K562 (cell line): ENCODE data around the gene HJV. TPM values are rescaled to one million over a fixed set of nuclear protein-coding genes. Genes with fewer than 3 reads are reported as not detected.

Experiments used
- ATAC-seq: fragments of 200-7000 bp; cut with Tn5 transposase; 3 replicates; pipeline ENCODE4 v1.9.1; 2020; ENCODE audit warnings: moderate library complexity
- BruUV-seq: library from RNA; stranded (reverse); fragments of 400-500 nt; replicated peaks from 2 replicates; lab custom pipeline; 2021; lab: Mats Ljungman, UMichigan
- CTCF ChIA-PET: fragments of 300-600 bp; formaldehyde crosslinking; extraction: SDS; loops from one replicate; lab custom pipeline; 2021; ENCODE audit warnings: low intra/inter-chr PET ratio; lab: Yijun Ruan, JAX
- POLR2A ChIA-PET: fragments of 300-600, 350-650 bp; sonication (Branson Sonifier 250); formaldehyde crosslinking; extraction: SDS; loops from one replicate; lab custom pipeline; 2021; ENCODE audit warnings: antibody characterized with exemption, inconsistent platforms; lab: Yijun Ruan, JAX
- DNase-seq, 4 experiments: peaks; one replicate each; pipeline versions ENCODE4 v3.0.0 to v3.0.0-alpha.2; 2011 to 2018; ENCODE audit warnings: low spot score in 3 of 4, mixed read lengths in 3 of 4; ENCODE audit errors: extremely low read depth in 1 of 4
- FAIRE-seq: peaks from 2 replicates; lab custom pipeline; 2011; peaks lifted over from hg19 to GRCh38; lab: Jason Lieb, UNC
- H2AFZ ChIP-seq: 2 replicates; pipeline ENCODE4 v1.6.0; 2011; ENCODE audit warnings: low read depth, low read length, control low read depth, inconsistent platforms
- H3K27ac ChIP-seq: fragments of 200-600 bp; 3 replicates; pipeline ENCODE4 v1.8.0; 2011; ENCODE audit warnings: low read depth, mild to moderate bottlenecking, control low read depth, inconsistent platforms, low read length, moderate library complexity, mixed read lengths; ENCODE audit errors: extremely low read depth
- H3K27me3 ChIP-seq, 2 experiments: fragments of 300-600 bp in 1 of 2; 2 replicates in 1 of 2; 3 replicates in 1 of 2; pipeline versions ENCODE4 v1.6.0 to v1.8.0; 2011; ENCODE audit warnings: inconsistent platforms in 2 of 2, low read length in 2 of 2, mild to moderate bottlenecking in 1 of 2, mixed read lengths in 1 of 2, moderate library complexity in 1 of 2; ENCODE audit not compliant: control insufficient read depth in 2 of 2, insufficient read depth in 2 of 2
- H3K36me3 ChIP-seq: fragments of 300-600 bp; 3 replicates; pipeline ENCODE4 v1.8.0; 2011; ENCODE audit warnings: mild to moderate bottlenecking, low read length, inconsistent platforms; ENCODE audit not compliant: control insufficient read depth, insufficient read depth
- H3K4me1 ChIP-seq, 2 experiments: fragments of 200-600 bp in 1 of 2; replicated peaks in 1 of 2; 2 replicates in 1 of 2; 3 replicates in 1 of 2; pipeline versions ENCODE4 v1.5.1 to v1.8.0; 2011; ENCODE audit warnings: inconsistent platforms in 2 of 2, low read length in 2 of 2, mild to moderate bottlenecking in 1 of 2, mixed read lengths in 1 of 2, moderate library complexity in 1 of 2; ENCODE audit not compliant: control insufficient read depth in 2 of 2, insufficient read depth in 2 of 2
- H3K4me2 ChIP-seq: 2 replicates; pipeline ENCODE4 v1.6.1; 2011; ENCODE audit warnings: low read length, control low read depth, inconsistent platforms, mixed read lengths; ENCODE audit not compliant: insufficient read depth
- H3K4me3 ChIP-seq: fragments of 200-600 bp; sonication (generic), shearing (Covaris generic); 2 replicates; pipeline ENCODE4 v1.5.1; 2016; ENCODE audit warnings: control low read depth, inconsistent platforms
- H3K79me2 ChIP-seq: fragments of 200-600 bp; 3 replicates; pipeline ENCODE4 v1.8.0; 2011; ENCODE audit warnings: low read length, inconsistent platforms; ENCODE audit not compliant: control insufficient read depth, insufficient read depth
- H3K9ac ChIP-seq, 2 experiments: 2 replicates each; pipeline versions ENCODE4 v1.6.0 to v1.6.1; 2011; ENCODE audit warnings: low read depth in 2 of 2, low read length in 2 of 2, control low read depth in 1 of 2, inconsistent platforms in 1 of 2, mild to moderate bottlenecking in 1 of 2, mixed read lengths in 1 of 2; ENCODE audit not compliant: insufficient read depth in 1 of 2
- H3K9me1 ChIP-seq: one replicate; pipeline ENCODE4 v1.6.0; 2011; ENCODE audit warnings: inconsistent platforms, mild to moderate bottlenecking, low read length, moderate library complexity; ENCODE audit not compliant: control insufficient read depth, insufficient read depth
- H3K9me3 ChIP-seq: replicated peaks from 2 replicates; pipeline ENCODE4 v1.5.1; 2011; ENCODE audit warnings: low read depth, low read length, inconsistent platforms; ENCODE audit not compliant: control insufficient read depth, insufficient read depth
- H4K20me1 ChIP-seq: replicated peaks from 2 replicates; pipeline ENCODE4 v1.6.1; 2011; ENCODE audit warnings: low read length, inconsistent platforms, mixed read lengths; ENCODE audit not compliant: control insufficient read depth, insufficient read depth
- CLOCK ChIP-seq: fragments of 250-450 bp; sonication (Bioruptor Pico); IDR thresholded peaks from 2 replicates; pipeline ENCODE4 v1.4.0; 2020; ENCODE audit warnings: mild to moderate bottlenecking, moderate library complexity, borderline replicate concordance
- ELF4 ChIP-seq: fragments of 450-650 bp; formaldehyde crosslinking; IDR thresholded peaks from 2 replicates; pipeline ENCODE4 v1.4.0; 2022; ENCODE audit warnings: missing genetic modification characterization
- KAT2B ChIP-seq: IDR thresholded peaks from one replicate; pipeline ENCODE4 v1.6.1; 2012; ENCODE audit warnings: low read depth, mild to moderate bottlenecking, control low read depth, inconsistent platforms, low read length, moderate library complexity
- MNT ChIP-seq, 2 experiments: fragments of 450-650 bp; conservative IDR thresholded peaks; 2 replicates each; pipeline ENCODE4 v1.6.1; 2017; ENCODE audit warnings: mild to moderate bottlenecking in 2 of 2, moderate library complexity in 2 of 2
- NONO ChIP-seq, 2 experiments: fragments of 200-400 bp in 1 of 2; fragments of 450-650 bp in 1 of 2; formaldehyde crosslinking in 1 of 2; IDR thresholded peaks; 2 replicates each; pipeline ENCODE4 v1.6.1; 2017; ENCODE audit warnings: low read depth in 2 of 2, mild to moderate bottlenecking in 2 of 2, moderate library complexity in 2 of 2, low read length in 1 of 2
- RBM14 ChIP-seq: fragments of 200-400 bp; formaldehyde crosslinking; IDR thresholded peaks from 2 replicates; pipeline ENCODE4 v1.6.1; 2018; ENCODE audit warnings: low read depth, mild to moderate bottlenecking, low read length, moderate library complexity, borderline replicate concordance; ENCODE audit not compliant: insufficient read depth
- ZBTB34 ChIP-seq: fragments of 250-450 bp; sonication (Bioruptor Pico); IDR thresholded peaks from 2 replicates; pipeline ENCODE4 v1.8.0; 2021; ENCODE audit warnings: mild to moderate bottlenecking, moderate library complexity
- ZNF668 ChIP-seq: fragments of 250-450 bp; sonication (Bioruptor Pico); IDR thresholded peaks from 2 replicates; pipeline ENCODE4 v1.8.0; 2022; ENCODE audit warnings: mild to moderate bottlenecking, inconsistent platforms
- WGBS: fragments of 100-300 bp; shearing (Covaris generic); methylation state at CpG from one replicate; pipeline ENCODE4 v1.1.6; 2016; ENCODE audit warnings: low coverage, mixed read lengths; ENCODE audit not compliant: insufficient coverage; ENCODE audit errors: missing lambda C conversion rate; 5-methylcytosine and 5-hydroxymethylcytosine counted together
- in situ Hi-C: fragments of 300-500 bp; cut with MboI; formaldehyde crosslinking; loops from 4 replicates; pipeline ENCODE4 v1.15.0; 2018; ENCODE audit warnings: inconsistent platforms, mixed read lengths
- intact Hi-C: fragments of 100-400 bp; cut with micrococcal nuclease; formaldehyde crosslinking; loops from 2 replicates; pipeline ENCODE4 v1.14.2; 2022
- polyA plus RNA-seq, 8 experiments: library from polyadenylated mRNA; depleted of rRNA in 4 of 8; stranded (reverse) in 5 of 8; unstranded in 3 of 8; fragments of >200 nt; fragmentation: Nextera tagmentation in 2 of 8; fragmentation: Illumina TruSeq in 1 of 8; extraction: Ambion mirVana in 2 of 8; extraction: Trizol in 1 of 8; gene quantifications; 2 replicates each; pipeline versions ENCODE4 v1.2.1 to v1.2.3, GENCODE V29; 2011 to 2014; ENCODE audit warnings: inconsistent platforms in 1 of 8, missing spikeins in 1 of 8
- total RNA-seq, 7 experiments: library from RNA; depleted of rRNA in 6 of 7; stranded (reverse); fragments of >200 nt in 6 of 7; fragmentation: Illumina TruSeq in 2 of 7; extraction: Trizol in 2 of 7; gene quantifications; 2 replicates each; pipeline versions ENCODE4 v1.2.1 to v1.2.3, GENCODE V29; 2011 to 2021; ENCODE audit warnings: low replicate concordance in 1 of 7

The HJV gene
- total and polyA plus RNA-seq, 9 of the 15 experiments (the other 6 are each of a cell fraction or from before 2014, with no cell fraction given) = 1.0 to 6.6 (median 2.4) TPM

- TF ChIP-seq ZBTB34 (CRISPR knock-in tag) (no peak), ELF4 (CRISPR knock-in tag) (no peak), CLOCK (CRISPR knock-in tag) (no peak)
These were observed 11.3 kb downstream of the HJV start (continued) for GRCh38 chr1:146010126-146010738.

- no peaks in the 10 kb centered on the region for H3K79me2 ChIP-seq
- no peaks in the 10 kb centered on the region for H3K9me3 ChIP-seq
- intact Hi-C loops (loop anchor here (1.0 to 2.0 kb wide), 4 partner anchors 11 to 115 kb away; partner anchors contain the start of gene TXNIP), in situ Hi-C loops (no loop called here)
- ATAC-seq (no peak), FAIRE-seq (no peak), DNase-seq (no peak)
- ChIA-PET CTCF (interaction anchor here (0.9 to 3.6 kb wide), 5 partner anchors 11 to 162 kb away, joined by 4 to 37 read pairs (median 6); partner anchors contain the start of genes NUDT17 and TXNIP), POLR2A (interaction anchor here (0.8 to 2.4 kb wide), 8 partner anchors 10 to 162 kb away, joined by 3 to 22 read pairs (median 6); partner anchors contain the start of genes HJV, NUDT17 and TXNIP)
- H3K9me1 ChIP-seq = no peaks in the 10 kb centered on the region
- no peak overlapping the region for H3K4me3 ChIP-seq
- H3K4me2 ChIP-seq = no peak overlapping the region
- no peaks in the 10 kb centered on the region for H3K27me3 ChIP-seq
- WGBS = 71% methylated on average over 6 of the region's 8 CpGs
- peak overlapping the region; percentile 94; the same call in 2 of the 3 replicates for H3K27ac ChIP-seq
- H2AFZ ChIP-seq = peak overlapping the region; percentile 61
- peak overlapping the region; percentile 70 to 77; a peak in 3 of 4 replicates for H3K9ac ChIP-seq
- BruUV-seq = no TSS peak
- H3K36me3 ChIP-seq = no peaks in the 10 kb centered on the region
- H3K4me1 ChIP-seq = peaks cover 11 to 14% of the 10 kb centered on the region in 2 experiments
- H4K20me1 ChIP-seq = no peaks in the 10 kb centered on the region
- TF ChIP-seq RBM14 (no peak), NONO (IDR thresholded peaks at IDR 0.05; ENCODE audit: low read depth in 2 of 2, low read length in 1 of 2) (no peak), KAT2B (no peak), ZNF668 (CRISPR knock-in tag) (no peak), MNT (conservative IDR thresholded peaks at IDR 0.05) (0 out of 4 replicates have a peak, but pooled peaks of 1 of the 2 experiments have one; percentile 33)
These were observed 13.9 kb downstream of the HJV start for GRCh38 chr1:146007489-146008133.
